NCI-H524 treated with DMSO at 0.1 percent for 48 hours (cell line): Measurements from ENCODE around the gene SRCAP.

ENCODE experiments used
- DNase-seq: peaks from one replicate; lab custom pipeline; 2025; lab: John Stamatoyannopoulos, UW

SRCAP gene

DNA sequence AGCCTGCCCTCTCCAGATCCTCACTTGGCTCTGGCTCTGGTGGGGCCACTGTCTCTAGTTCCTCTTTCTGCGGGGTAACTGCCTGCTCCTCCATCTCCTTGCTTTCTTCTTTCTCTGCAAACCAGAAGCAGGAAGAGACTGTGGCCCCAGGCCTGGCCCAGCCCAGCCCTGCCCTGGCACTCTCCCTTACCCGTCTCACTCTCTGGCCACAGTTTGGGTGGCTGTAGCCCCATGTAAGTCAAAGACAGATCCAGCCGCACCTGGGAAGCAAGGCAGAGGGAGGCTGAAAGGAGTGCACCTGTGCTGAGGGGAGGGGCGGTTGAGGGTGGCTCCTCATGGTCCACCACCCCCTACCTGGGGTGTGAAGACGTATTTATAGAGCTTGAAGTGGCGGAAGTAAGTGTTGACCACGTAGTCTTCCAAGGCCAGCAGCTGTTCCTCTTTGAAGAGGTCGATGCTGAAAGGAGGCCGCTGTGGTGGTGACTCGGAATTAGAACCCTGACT, 60.1 kb downstream of the SRCAP start:
- no peak for DNase-seq

DNA sequence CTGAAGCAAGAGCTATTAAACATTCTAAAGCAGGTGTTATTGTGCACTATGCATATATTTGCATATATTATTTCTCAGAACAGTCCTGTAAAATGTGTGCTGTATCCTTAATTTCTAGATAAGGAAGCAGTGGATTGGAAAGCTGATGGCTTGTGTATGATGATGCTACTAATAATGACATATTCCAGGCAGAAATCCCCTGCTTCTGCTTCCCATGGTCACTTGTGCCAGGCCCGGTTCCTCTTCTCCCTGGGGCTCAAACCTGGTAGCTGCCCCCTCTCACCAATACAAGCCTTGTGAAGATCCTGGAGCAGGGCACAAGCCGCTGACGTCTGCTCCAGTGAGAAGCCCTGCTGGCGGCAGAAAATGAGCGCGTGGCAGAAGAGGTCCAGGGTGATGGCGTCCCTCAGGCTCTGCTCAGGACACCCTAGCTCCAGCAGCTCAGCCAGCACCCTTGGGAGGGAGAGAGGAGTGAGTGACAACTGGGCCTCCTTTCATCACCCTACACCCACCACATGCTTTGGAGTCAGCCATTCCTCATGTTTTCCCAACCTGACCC, 61.1 kb downstream of the SRCAP start:
- DNase-seq: no peak

DNA sequence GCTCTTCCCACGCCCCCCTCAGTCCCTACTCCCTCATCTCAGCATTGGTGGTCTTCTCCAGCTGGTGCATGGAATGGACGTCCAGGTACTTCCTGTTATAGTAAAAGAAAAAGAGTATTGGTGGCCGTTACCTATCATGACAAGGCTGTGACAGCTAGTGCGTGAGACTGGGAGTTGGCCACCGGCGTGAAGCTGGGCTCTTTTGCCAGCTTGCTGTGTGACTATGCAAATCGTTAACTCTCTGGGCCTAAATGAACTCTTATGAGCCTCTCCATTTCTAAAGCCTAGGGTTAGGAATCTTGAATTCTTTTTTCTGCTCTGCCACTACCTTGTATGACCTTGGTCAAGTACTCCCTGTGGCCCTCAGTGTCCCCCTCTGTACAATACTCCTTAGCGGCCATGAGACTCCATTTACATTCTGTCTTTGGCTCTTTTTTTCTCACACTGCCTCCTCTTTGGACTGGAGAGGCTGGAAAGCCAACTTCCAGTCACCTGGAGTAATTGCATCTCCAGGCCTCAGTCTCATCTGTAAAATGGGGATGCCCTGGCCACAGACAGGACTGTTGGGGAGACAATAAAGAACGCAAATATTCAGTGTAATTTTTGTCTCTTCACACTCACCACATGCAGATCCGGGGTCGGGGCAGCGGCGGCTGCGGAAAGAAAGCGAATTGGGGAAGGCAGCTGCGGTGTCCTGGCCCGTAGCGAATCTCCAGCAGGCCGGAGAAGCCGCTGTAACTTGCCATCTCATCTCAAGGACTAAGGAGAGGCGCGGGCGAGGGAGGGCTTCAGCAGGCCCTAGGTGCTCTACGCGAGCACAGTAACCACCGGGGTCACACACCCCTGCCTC, 61.8 kb downstream of the SRCAP start:
- DNase-seq: no peak

DNA sequence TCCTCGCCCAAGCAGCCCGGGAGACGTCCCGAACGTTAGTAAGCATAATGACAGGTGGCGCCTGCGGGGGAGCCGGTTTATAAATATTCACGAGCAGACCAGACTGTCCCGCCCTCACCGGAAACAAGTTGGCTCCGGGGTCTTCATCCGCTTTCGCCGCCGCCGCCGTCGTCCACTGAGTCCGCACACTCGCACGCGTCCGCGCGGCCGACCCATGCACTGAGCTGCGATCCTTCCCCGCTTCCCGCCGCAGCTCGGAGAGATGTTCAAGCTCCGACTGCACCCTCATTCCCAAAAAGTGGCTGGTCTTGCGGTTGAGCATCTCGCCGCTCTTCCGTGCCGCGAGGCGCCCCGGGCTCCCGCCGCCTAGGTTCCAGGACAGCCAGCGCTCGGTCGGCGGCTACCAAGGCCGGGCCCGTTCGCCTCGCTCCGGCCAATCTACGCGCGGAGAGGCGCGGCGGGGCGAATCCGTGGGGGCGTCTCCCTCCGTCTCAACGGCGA, 62.5 kb downstream of the SRCAP start:
- DNase-seq: peak; percentile 32

DNA sequence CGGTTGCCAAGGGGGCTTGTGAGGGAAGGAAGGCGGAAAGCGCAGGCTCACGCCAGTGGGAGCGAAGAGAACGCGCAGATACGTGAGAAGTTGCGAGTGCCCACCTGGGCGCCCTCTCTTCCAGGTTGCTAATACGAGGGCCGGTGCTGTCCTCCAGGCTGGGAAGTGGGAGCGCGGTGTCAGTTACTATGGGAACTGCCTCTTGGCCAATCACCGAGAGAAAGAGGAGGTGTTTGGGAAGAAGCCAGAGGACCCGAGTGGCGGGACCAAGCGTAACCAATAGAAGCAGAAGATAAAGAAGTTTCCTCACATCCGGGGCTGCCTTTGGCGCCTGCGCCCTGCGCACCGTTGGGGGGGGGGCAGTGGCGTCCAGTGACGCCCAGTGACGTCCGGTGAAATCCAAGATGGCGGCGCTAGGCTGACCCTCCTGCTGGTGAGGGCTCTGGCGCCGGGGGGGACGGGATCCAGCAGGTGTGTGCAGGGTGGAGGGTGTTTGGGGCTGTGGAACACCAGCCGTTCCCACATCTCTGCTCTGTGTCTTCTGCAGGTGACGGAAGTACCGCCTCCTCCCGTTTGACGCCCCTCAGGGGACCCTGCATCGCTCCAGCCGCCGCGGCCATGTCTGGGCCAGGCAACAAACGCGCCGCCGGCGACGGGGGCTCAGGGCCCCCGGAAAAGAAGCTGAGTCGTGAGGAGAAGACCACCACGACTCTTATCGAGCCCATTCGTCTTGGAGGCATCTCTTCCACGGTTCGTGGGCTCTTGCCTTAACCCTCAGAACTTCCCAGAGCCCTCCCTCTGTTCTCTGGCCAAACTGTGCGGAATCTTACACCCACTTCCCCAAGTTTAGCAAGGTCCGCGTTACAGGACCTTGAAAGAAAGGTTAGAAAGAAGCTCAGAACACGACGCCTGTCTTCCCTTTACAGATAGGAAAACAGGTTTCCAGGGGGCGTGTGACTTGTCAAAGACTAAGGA, 63.2 kb downstream of the SRCAP start, which contains the start of the genes CFAP119 and RNF40:
TSS of gene CFAP119 (minus strand) at position 135 of the 975 bp plus-strand sequence. CDS start 314 bp downstream, outside the sequence.
TSS of gene RNF40 (plus strand) at position 395 of the 975 bp plus-strand sequence. CDS start at position 619, 224 bp downstream.
- peak; percentile 94 for DNase-seq

DNA sequence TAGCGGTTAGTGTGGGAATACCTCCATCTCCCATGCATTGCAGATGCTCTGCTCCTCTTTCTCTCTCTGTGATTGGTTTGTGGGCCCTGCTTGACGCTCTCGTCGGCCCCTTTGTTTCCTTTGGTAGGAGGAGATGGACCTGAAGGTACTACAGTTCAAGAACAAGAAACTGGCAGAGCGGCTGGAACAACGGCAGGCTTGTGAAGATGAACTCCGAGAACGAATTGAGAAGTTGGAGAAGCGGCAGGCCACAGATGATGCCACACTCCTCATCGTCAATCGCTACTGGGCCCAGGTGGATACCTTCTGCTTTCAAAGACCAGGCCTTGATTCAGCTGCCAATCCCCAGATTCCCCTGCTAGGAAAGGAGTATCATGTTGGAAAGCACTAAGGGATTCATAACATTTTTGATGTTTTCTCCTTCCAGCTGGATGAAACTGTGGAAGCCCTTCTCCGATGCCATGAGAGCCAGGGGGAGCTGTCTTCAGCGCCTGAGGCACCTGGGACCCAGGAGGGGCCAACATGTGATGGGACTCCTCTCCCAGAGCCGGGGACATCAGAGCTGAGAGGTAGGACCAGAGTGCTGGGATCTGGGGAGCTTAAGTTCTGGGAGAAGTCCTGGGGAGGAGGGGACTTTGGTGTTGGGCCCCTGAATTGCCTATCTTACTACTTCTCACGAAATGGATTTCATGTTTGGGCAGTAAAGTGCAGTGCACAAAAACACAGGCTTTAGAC, 64.2 kb downstream of the SRCAP start:
- no peak for DNase-seq

DNA sequence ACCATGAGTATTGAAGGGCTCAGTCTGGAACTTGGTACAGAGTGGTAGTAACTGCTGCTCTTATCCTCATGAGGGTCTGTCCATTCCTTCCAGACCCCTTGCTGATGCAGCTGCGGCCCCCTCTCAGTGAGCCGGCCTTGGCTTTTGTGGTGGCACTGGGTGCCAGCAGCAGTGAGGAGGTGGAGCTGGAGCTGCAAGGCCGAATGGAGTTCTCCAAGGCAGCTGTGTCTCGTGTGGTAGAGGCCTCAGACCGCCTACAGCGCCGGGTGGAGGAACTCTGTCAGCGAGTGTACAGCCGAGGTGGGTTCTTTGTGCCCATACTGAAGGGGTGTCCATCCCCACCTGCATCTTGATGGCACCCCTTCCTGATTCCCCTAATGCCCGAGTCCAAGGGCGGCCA, 65.1 kb downstream of the SRCAP start:
- no peak for DNase-seq

DNA sequence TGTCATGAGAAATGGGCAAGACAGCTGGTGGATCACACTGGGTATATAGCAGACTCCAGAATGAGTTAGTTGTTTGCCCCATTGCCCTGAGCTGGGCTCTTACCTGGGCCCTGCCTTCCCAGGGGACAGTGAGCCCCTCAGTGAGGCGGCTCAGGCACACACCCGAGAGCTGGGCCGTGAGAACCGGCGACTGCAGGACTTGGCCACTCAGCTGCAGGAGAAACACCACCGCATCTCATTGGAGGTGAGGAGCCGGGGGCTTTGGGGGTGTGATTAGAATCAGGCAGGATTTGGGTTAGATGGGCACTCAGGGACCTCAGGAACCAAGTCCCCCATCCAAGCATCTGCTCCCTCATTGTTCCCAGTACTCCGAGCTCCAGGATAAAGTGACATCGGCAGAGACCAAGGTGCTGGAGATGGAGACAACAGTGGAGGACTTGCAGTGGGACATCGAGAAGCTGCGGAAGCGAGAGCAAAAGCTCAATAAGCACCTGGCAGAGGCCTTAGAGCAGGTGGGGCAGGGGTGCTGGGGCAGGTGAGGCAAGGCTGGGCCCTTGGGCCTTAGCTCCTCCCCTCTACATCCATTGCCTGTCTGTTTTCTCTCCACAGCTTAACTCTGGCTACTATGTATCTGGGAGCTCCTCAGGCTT, 66.0 kb downstream of the SRCAP start:
- DNase-seq: no peak

DNA sequence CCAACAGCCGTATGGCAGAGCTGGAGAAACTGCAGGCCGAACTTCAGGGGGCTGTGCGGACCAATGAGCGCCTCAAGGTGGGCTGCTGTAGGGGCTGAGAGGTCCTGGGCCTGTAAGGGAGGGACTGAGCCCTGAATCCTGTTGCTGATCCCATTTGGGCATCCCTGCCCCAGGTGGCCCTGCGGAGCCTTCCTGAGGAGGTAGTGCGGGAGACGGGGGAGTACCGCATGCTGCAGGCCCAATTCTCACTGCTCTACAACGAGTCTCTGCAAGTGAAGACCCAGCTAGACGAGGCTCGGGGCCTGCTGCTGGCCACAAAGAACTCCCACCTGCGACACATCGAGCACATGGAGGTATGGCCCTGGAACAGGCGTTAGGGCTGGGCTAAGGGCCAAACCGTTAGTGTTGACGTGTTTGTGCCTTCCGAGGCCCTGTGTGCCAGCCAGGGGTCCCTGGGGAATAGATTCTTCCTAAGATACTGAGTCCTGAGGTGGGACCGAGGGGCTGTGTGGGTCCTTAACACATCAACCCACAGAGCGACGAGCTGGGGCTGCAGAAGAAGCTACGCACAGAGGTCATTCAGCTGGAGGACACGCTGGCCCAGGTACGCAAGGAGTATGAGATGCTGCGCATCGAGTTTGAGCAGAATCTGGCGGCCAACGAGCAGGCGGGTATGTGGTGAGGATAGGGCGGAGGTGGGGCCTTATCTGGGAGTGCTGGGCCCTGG, 67.4 kb downstream of the SRCAP start:
- no peak for DNase-seq

DNA sequence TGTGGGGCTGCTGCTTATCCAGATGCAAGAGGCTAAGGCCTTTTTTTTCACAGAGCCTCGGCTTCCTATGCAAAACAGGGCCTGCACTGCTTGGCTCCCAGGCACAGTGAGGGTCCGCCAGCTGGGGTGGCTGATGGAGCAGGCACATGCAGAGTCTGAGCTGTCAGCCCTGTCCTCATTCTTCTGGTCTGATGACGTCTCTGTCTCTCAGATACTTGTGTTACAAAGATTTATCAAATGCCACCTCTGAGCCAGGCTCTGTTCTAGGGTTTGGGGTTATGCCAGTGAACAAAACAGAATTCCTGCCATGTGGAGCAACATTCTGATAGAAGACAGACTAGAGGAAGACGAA, 67.9 kb downstream of the SRCAP start:
- no peak for DNase-seq

DNA sequence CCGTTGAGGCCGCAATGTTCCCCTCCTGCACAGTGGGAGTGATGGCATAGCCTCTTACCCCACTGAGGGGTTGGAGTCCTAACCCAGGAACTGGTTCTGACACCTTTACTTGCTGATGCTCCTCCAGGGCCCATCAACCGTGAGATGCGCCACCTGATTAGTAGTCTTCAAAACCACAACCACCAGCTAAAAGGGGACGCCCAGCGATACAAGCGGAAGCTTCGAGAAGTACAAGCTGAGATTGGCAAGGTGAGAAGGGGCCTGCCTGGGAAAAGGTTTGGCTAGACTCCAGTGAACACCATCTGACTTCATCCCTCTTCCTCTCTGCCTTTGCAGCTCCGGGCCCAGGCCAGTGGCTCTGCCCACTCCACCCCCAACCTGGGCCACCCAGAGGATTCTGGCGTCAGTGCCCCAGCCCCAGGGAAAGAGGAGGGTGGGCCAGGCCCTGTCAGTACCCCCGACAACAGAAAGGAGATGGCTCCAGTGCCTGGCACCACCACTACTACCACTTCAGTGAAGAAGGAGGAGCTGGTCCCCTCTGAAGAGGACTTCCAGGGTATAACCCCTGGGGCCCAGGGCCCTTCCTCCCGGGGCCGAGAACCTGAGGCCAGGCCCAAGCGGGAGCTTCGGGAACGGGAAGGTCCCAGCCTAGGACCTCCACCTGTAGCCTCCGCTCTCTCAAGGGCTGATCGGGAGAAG, 68.9 kb downstream of the SRCAP start:
- no peak for DNase-seq

DNA sequence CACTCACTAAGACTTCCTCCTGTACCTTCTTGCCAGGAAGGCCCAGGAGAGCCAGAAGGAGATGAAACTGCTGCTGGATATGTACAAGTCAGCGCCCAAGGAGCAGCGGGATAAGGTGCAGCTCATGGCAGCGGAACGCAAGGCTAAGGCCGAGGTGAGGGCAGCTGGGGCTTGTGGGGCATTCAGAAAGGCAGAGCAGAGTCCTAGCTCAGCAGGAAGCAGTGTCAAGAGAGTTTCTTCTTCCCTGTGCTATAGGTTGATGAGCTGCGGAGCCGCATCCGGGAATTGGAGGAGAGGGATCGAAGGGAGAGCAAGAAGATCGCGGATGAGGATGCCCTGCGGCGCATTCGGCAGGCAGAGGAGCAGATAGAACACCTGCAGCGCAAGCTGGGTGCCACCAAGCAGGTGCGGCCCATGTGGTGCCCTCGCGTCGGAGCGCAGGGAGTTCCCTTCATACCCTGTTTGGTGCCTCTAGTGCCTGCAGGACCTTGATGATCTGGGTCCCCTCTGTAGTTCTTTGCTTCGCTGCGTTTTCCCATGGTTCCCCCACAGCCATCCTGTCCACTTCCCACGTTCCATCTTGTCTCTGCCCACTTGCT, 69.7 kb downstream of the SRCAP start:
- DNase-seq: no peak

DNA sequence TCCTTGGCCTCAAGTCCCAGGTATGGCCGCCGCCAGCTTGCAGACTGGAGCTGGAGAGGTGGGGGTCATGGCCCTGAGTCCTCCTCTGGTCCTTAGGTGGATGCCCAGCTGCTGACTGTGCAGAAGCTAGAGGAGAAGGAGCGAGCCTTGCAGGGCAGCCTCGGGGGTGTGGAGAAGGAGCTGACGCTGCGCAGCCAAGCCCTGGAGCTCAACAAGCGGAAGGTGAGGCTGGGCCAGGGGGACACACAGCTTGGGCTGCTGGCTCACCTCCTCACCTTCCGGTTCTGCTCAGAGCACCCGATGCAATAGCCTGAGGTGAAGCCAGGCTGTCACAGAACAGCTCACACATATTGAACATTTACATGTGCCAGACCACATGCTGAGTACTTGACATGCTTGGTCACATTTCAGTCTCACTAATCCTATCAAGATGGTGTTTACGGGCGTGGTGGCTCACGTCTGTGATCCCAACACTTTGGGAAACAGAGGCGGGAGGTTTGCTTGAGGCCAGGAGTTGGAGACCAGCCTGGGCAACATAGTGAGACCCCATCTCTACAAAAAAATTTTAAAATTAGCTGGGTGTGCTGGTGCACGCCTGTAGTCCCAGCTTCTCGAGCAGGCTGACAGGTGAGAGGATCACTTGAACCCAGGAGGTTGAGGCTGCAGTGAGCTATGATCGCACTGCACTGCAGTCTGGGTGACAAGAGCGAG, 70.6 kb downstream of the SRCAP start:
- DNase-seq: no peak

DNA sequence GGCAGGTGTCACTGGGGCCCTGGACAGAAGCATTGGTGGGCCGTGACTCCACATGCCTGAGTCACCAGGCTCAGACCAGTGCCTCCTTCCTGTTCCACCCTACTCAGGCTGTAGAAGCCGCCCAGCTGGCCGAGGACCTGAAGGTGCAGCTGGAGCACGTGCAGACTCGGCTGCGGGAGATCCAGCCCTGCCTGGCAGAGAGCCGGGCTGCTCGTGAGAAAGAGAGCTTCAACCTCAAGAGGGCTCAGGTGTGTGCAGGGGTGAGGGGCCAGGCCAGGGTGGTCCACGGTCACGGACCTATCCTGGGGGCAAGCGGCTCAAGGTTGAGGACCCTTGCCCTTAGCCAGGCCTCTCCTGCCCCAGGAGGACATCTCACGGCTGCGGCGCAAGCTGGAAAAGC, 72.8 kb downstream of the SRCAP start:
- no peak for DNase-seq

DNA sequence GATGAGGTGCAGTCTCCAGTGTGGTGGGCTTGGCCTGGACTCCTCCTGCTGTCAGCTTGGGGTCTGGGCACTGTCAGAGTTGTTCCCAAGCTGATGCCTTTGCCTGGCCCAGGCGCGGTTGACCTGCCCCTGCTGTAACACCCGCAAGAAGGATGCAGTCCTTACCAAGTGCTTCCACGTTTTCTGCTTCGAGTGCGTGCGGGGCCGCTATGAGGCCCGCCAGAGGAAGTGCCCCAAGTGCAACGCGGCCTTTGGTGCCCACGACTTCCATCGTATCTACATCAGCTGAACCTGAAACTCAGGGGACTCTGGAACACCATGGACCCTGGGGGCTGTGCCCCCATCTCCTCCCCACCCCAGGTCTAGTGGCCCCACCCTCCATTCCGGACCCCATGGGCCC, 74.9 kb downstream of the SRCAP start:
- no peak for DNase-seq

DNA sequence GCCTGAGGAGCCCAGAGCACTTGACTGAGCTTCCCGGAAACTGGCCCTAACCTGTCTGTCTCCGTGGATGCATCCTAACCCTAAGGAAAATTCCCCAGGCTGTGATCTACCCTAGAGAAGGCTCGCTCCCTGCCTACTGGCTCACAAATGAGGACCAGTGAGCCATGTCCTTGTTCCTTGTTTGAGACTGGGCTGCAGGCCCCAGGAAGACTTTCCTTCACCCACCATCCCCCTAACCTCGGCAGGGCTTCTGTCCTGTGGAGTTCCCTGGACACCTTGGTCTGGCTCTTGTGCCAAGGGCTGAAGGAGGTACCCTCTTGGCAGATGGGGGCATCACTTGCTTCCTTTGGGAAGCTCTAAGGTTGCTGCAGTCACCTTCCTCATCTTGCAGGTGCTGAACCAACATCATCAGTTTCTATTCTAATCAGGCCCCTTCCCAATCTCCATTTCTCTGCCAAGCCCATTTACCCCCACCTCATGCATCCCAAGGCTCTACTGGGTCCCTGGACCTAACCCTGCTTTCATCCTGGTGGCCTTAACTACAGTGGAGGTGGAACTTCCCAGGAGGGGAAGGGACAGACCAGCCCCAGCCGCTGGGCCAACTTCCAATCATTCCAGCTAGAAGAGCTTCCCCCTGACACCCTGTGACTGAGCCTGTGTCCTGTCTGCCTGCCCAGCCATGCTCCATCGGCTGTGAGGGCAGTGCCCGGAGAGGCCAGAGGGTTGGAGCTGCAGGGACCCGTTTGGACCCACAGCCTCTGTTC, 75.6 kb downstream of the SRCAP start:
- DNase-seq: no peak

DNA sequence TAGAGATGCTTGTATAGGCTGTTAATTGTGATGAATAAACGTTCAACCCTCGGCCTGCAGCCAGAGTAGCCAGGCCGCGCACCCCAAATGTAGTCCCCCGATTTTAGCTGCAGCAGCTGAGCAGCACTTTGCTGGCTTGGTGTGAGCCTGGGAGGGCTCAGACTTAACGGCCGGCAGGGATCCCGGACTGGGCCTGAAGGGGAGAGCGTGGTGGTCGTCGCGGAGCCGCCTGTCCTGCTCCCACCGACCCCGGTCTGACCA, 76.1 kb downstream of the SRCAP start:
- DNase-seq: no peak
